NCI-H1105 (cell line): Measurements from ENCODE around the gene PPBP.

Source experiments
- DNase-seq: peaks from one replicate; lab custom pipeline; 2025; lab: John Stamatoyannopoulos, UW

The PPBP gene

DNA sequence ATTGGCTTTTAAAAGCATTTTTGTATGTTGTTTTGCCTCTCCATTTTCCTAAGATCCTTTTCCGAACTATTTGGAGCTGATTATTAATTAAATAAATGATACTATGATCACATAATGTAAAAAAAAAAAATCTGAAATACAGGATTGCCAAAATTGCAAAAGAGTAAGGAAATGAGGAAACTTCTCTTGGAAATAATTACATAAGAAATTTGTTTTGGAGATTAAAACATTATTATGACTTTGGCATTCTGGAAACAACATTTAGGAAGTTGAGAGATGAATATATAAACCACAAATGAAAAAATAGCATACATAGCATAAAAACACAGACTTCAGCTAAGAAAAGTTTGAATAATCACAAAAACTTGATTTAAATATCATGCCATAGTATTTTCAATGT lies 39.7 kb downstream of the PPBP start:
- DNase-seq: no peak

GRCh38 chr4:73947239-73947985 lies 40.6 kb downstream of the PPBP start:
- no peak for DNase-seq

- DNase-seq: no peak
These were observed 42.1 kb downstream of the PPBP start for GRCh38 chr4:73945674-73946449.

DNA sequence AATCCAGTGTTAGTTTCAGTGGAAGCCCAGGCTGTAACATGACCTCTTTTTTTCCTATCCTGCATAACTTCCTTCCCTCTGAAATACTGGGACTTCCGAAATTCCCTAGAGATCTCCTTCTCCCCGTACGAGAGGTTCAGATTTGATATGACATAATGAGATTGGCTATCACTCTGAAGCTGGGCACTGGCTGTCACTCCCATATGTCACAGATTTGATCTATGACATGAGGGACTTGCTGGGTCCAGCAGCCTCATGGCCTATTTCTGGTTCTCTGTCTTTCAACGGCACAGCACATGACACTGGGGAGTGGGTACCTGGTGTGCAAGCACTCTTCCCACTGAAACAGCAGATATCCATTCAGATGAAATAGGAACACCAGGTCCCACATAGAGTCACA lies 42.9 kb downstream of the PPBP start:
- DNase-seq: no peak

DNA sequence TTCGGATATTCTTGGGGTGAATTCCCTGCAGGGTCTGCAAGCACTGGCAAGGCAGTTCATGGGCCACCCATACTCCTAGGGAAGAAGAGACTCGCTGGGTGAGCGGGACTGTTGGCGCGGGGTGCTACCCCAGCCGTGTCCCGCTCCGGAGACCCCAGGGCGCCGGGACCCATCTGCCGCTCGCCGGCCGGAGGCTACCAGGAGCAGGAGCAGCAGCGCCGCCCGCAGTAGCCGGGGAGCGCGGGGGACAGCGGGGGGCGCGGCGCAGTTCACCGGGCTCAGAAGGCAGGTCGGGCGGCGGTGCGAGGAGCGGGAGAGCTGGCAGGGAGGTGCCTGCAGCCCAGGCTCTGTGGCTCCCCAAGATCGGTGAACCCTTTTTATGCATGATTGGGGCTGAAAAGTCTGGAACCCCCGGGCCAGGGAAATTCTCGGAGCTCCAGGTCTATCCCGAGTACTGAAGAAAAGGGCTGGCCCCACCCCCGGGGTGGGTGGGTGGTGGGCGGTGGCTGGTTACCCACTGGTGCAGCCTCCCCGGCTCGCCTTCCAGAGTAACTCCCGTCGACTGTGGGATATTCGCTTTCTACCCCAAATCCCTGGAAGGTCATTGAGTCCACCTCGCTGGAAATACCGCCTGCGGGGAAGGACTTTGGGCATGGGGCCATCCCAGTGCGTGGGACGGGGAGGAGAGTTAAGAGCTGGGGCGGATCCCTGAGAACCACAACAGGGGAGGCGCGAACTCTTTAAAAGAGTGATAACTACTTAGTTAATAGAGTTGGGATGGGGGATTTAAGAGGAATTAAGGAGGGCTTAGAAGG lies 43.7 kb downstream of the PPBP start:
- DNase-seq: no peak

- no peak for DNase-seq
These were observed 44.4 kb downstream of the PPBP start for GRCh38 chr4:73943555-73943954.

GRCh38 chr4:73936969-73937368 lies 51.0 kb downstream of the PPBP start:
- DNase-seq: no peak
